ENCODE data around the gene HEXIM2. TPM values are rescaled to one million over a fixed set of nuclear protein-coding genes. Genes with fewer than 3 reads are reported as not detected.
A peak's percentile ranks its signal among the peaks of the same experiment; 100 is the strongest.

Gene HEXIM2
- total and polyA plus RNA-seq, 4 experiments from 2014 or later = 2.7 to 5.1 (median 2.8) TPM

DNA sequence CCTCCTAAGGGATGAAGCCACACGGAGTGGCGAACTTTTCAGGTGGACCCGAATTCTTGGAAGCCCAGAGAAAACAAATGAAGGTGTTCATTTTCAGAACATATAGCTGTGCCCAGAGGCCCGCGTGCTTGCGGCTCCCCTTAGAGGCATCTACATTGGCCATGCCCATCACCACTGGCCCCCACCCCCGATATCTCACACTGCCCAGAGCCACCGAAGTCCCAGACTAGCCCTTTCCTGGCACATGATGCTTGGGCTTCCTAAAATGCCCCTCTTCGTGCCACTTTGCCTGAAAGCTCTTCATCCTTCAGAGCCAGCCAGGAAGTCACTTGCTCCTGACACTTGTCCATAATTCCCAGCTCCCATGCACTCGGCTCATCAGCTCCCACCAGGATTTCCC lies 15.5 kb upstream of the HEXIM2 start:
- peak overlapping the region; percentile 15 to 100 (median 99) for H3K27ac Mint-ChIP-seq
- H3K36me3 ChIP-seq (ENCODE audit: insufficient read depth, low read length) = no peaks in the 10 kb centered on the region
- H3K9me3 Mint-ChIP-seq = peaks cover 0 to 17% (median 0%) of the 10 kb centered on the region in 8 donors
- no peak overlapping the region for H3K27ac ChIP-seq (ENCODE audit: low read depth, low read length)
- no peak overlapping the region for H3K4me3 ChIP-seq (ENCODE audit: low read length in 2 of 2)
- intact Hi-C loops (cut with micrococcal nuclease) = no loop called here
- H3K4me1 ChIP-seq (ENCODE audit: insufficient read depth, low read length) = peaks cover 53% of the 10 kb centered on the region
- H3K27me3 ChIP-seq (ENCODE audit: insufficient read depth, low read length) = no peaks in the 10 kb centered on the region
- ChIA-PET CTCF (ENCODE audit: partially characterized antibody) (interaction anchor here (1.1 to 22.4 kb wide), 3 partner anchors 11 to 53 kb away, joined by 3 to 552 read pairs (median 163); partner anchors contain the start of genes ACBD4, HEXIM2 and PLCD3), POLR2A (ENCODE audit: partially characterized antibody) (interaction anchor here (1.2 to 10.3 kb wide), 4 partner anchors 11 to 170 kb away, joined by 3 to 865 read pairs (median 92); partner anchors contain the start of genes ACBD4, FMNL1 and HEXIM2)
- H3K4me1 Mint-ChIP-seq = peaks cover 21 to 69% (median 46%) of the 10 kb centered on the region in 4 donors
- no peaks in the 10 kb centered on the region for H3K9me3 ChIP-seq (ENCODE audit: control insufficient read depth in 1 of 2, low read length in 2 of 2)
- peaks cover 0 to 25% of the 10 kb centered on the region in 2 donors for H3K36me3 Mint-ChIP-seq
- peaks cover 1 to 5% of the 10 kb centered on the region in 2 donors for H3K27me3 Mint-ChIP-seq
- peak overlapping the region; percentile 93 to 99 (median 96) for H3K4me3 Mint-ChIP-seq
- DNase-seq = peak in 1 of 5 donors; percentile 28

DNA sequence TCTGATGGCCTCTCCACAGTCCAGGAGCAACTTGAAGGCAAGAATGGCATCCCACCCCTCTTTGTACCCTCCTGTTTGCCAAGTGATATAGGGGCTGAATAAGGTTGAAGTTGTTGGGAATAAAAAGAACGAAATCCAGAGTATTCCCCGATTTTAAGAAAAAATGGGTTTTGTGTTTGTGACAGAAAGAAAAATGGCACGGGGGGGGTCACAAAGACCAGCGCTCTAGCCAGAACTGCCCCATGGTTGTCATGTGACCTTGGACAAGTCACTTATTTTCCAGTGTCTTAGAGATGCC lies 15.1 kb upstream of the HEXIM2 start:
- peak overlapping the region; percentile 98 to 100 (median 100) for H3K27ac Mint-ChIP-seq
- intact Hi-C loops (cut with micrococcal nuclease) = no loop called here
- peak overlapping the region; percentile 93 to 99 (median 96) for H3K4me3 Mint-ChIP-seq
- no peak for DNase-seq
- peak overlapping the region; percentile 58 to 95 for H3K4me3 ChIP-seq (ENCODE audit: low read length in 2 of 2)
- H3K27me3 Mint-ChIP-seq = peaks cover 1 to 5% of the 10 kb centered on the region in 2 donors
- H3K9me3 Mint-ChIP-seq = peaks cover 0 to 17% (median 0%) of the 10 kb centered on the region in 8 donors
- no peaks in the 10 kb centered on the region for H3K27me3 ChIP-seq (ENCODE audit: insufficient read depth, low read length)
- peaks cover 23 to 69% (median 45%) of the 10 kb centered on the region in 4 donors for H3K4me1 Mint-ChIP-seq
- no peak overlapping the region for H3K27ac ChIP-seq (ENCODE audit: low read depth, low read length)
- no peaks in the 10 kb centered on the region for H3K9me3 ChIP-seq (ENCODE audit: control insufficient read depth in 1 of 2, low read length in 2 of 2)
- ChIA-PET POLR2A (ENCODE audit: partially characterized antibody) (interaction anchor here (1.2 to 10.3 kb wide), 4 partner anchors 11 to 170 kb away, joined by 3 to 865 read pairs (median 92); partner anchors contain the start of genes ACBD4, FMNL1 and HEXIM2), CTCF (ENCODE audit: partially characterized antibody) (interaction anchor here (7.9 to 22.4 kb wide), 2 partner anchors 11 to 15 kb away, joined by 163 to 552 read pairs; partner anchors contain the start of genes ACBD4, HEXIM2 and PLCD3)
- peaks cover 0 to 25% of the 10 kb centered on the region in 2 donors for H3K36me3 Mint-ChIP-seq
- peaks cover 53% of the 10 kb centered on the region for H3K4me1 ChIP-seq (ENCODE audit: insufficient read depth, low read length)
- no peaks in the 10 kb centered on the region for H3K36me3 ChIP-seq (ENCODE audit: insufficient read depth, low read length)

DNA sequence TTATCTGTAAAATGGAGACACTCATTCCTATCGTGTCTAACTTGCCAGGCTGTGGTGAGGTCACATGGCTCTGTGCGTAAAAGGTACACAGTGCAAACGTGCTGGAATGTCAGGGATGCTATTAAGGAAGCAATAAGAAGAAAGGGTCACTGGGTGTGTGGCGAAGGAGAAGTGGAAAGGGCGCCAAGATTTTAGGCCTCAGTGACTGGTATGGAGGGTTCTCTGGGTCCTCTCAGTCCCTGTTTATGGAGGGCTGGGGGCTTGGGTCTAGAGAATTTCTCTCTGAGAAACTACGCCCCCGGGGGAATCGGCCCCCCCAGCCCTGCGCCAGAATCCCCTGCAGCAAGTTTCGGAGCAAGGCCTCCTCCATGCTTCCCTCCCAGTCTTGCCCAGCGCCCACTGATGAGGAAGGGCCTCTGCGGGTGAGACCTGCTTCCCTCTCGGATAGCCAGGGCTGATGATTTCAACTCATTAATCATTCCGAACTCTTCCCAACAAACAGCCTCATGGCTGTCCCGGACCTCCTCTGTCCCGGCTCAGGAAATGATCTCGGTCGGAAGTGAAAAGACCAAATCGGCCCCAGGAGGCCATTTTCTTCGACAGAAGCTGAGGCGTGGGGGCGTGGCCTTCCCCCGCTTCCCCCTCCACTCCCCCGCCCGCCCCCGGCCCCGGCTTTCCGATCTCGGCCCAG lies 14.6 kb upstream of the HEXIM2 start:
- peak overlapping the region; percentile 62 to 95 for H3K4me3 ChIP-seq (ENCODE audit: low read length in 2 of 2)
- Mint-ChIP-seq H3K9me3 (peaks cover 0 to 17% (median 0%) of the 10 kb centered on the region in 8 donors), H3K4me1 (peaks cover 26 to 67% (median 47%) of the 10 kb centered on the region in 4 donors), H3K4me3 (peak overlapping the region; percentile 93 to 99 (median 96)), H3K27me3 (peaks cover 1 to 5% of the 10 kb centered on the region in 2 donors), H3K27ac (peak overlapping the region; percentile 98 to 100 (median 100)), H3K36me3 (peaks cover 0 to 25% of the 10 kb centered on the region in 2 donors)
- H3K36me3 ChIP-seq (ENCODE audit: insufficient read depth, low read length) = no peaks in the 10 kb centered on the region
- intact Hi-C loops (cut with micrococcal nuclease) = no loop called here
- H3K9me3 ChIP-seq (ENCODE audit: control insufficient read depth in 1 of 2, low read length in 2 of 2) = no peaks in the 10 kb centered on the region
- DNase-seq = peak in 1 of 5 donors; percentile 76
- H3K4me1 ChIP-seq (ENCODE audit: insufficient read depth, low read length) = peaks cover 53% of the 10 kb centered on the region
- no peaks in the 10 kb centered on the region for H3K27me3 ChIP-seq (ENCODE audit: insufficient read depth, low read length)
- peak overlapping the region; percentile 85 for H3K27ac ChIP-seq (ENCODE audit: low read depth, low read length)
- POLR2A ChIA-PET (ENCODE audit: partially characterized antibody) = interaction anchor here (0.6 to 10.3 kb wide), 14 partner anchors 11 to 169 kb away, joined by 3 to 865 read pairs (median 30); partner anchors contain the start of genes ACBD4, DCAKD, FMNL1 and HEXIM2
- CTCF ChIA-PET (ENCODE audit: partially characterized antibody) = interaction anchor here (6.3 to 22.4 kb wide), 3 partner anchors 12 to 50 kb away, joined by 158 to 552 read pairs (median 163); partner anchors contain the start of genes ACBD4, HEXIM2 and PLCD3

DNA sequence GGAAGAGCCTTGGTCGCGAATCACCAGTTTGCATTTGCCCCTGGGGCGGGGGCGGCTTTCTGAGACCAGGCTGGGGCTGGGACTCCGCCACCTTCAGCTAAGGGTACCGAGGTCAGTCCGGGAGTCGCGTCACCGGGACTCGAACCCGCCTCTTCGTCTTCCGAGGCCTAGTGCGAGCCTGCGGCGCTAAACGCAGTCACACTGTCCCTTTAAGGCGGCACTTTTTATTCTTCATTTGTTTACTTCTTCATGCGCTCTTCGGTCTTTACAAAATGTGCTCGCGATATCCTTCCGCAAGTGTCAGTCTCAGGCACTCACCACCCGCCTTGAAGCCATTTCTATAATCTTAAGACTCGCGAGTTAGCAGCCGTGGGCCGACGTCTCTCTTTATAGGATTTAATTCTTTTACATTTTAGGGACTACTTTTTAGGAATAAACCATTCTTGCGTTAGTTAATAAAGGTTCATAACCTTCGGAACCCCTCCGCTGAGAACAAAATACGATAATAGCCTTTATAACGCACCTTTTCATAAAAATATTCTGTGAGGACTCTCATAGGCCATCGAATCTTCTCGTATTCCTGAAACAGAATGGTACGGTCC lies 14.0 kb upstream of the HEXIM2 start:
- Histone ChIP-seq H3K27ac (ENCODE audit: low read depth, low read length) (peak overlapping the region; percentile 85), H3K36me3 (ENCODE audit: insufficient read depth, low read length) (no peaks in the 10 kb centered on the region), H3K4me3 (ENCODE audit: low read length in 2 of 2) (peak overlapping the region; percentile 62 to 95), H3K27me3 (ENCODE audit: insufficient read depth, low read length) (no peaks in the 10 kb centered on the region), H3K9me3 (ENCODE audit: control insufficient read depth in 1 of 2, low read length in 2 of 2) (no peaks in the 10 kb centered on the region), H3K4me1 (ENCODE audit: insufficient read depth, low read length) (peaks cover 59% of the 10 kb centered on the region)
- H3K4me3 Mint-ChIP-seq = peak overlapping the region; percentile 93 to 99 (median 96)
- peaks cover 0 to 25% of the 10 kb centered on the region in 2 donors for H3K36me3 Mint-ChIP-seq
- peaks cover 0 to 17% (median 0%) of the 10 kb centered on the region in 8 donors for H3K9me3 Mint-ChIP-seq
- H3K4me1 Mint-ChIP-seq = peaks cover 26 to 66% (median 47%) of the 10 kb centered on the region in 4 donors
- DNase-seq = peak; percentile 83 to 89 (median 87)
- CTCF ChIA-PET (ENCODE audit: partially characterized antibody) = interaction anchor here (0.6 to 22.4 kb wide), 8 partner anchors 12 to 87 kb away, joined by 3 to 552 read pairs (median 6); partner anchors contain the start of genes ACBD4, HEXIM2, NMT1 and PLCD3
- peak overlapping the region; percentile 98 to 100 (median 100) for H3K27ac Mint-ChIP-seq
- intact Hi-C loops (cut with micrococcal nuclease) = loop anchor here (1.0 to 2.0 kb wide), 7 partner anchors 12 to 100 kb away; partner anchors contain the start of genes ACBD4, HEXIM2 and NMT1
- H3K27me3 Mint-ChIP-seq = peaks cover 1 to 5% of the 10 kb centered on the region in 2 donors
- POLR2A ChIA-PET (ENCODE audit: partially characterized antibody) = interaction anchor here (0.6 to 10.3 kb wide), 20 partner anchors 12 to 168 kb away, joined by 3 to 865 read pairs (median 11); partner anchors contain the start of genes ACBD4, DCAKD, FMNL1 and HEXIM2

DNA sequence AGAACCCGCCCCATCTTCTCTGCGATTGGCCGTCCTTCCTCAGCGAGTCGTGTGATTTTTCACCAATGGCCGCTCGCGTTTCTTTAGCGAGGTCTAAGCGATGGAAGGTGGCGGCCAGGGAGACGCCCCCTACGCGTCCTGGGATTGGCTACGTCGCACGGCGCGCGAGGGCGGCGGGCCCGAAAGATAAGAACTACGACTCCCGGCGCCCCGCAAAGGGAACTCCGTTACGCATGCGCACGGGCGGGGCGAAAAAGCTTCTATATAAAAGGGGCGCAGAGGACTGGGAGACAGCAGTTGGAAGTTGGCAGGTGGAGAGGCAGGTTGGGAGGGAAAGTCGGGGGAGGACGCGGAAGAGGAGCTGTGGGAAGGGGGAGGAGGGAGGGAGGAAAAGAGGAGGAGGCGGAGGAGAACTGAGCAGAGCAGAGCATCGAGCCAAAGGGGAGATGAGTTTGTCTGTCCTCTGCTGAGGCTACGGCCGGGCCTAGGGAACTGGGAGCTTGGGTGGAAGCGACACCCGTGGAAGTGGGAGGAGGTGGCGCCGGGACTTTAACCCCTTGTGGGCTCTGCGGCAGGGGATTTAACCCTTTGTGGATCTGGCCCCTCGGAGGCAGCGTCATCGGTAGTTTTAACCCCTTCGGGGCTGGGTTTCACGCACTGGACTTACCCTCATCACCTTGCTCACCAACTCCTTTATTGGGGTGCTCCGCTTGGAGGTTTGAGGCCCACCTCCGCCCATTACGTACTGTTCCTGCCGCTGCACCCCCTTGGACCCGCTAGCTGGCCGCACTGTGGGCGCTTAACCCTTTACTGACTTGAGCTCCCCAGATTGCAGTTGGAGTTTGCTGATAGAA lies 13.3 kb upstream of the HEXIM2 start, which contains the start of gene HEXIM1:
Gene HEXIM1 (plus strand): TSS at position 293 of the 854 bp plus-strand sequence. CDS start 716 bp downstream, outside the sequence.
- Histone ChIP-seq H3K27ac (ENCODE audit: low read depth, low read length) (peak within 1 kb of the TSS; percentile 88), H3K27me3 (ENCODE audit: insufficient read depth, low read length) (no peaks in the 10 kb centered on the region), H3K4me1 (ENCODE audit: insufficient read depth, low read length) (peaks cover 59% of the 10 kb centered on the region), H3K9me3 (ENCODE audit: control insufficient read depth in 1 of 2, low read length in 2 of 2) (no peaks in the 10 kb centered on the region), H3K4me3 (ENCODE audit: low read length in 2 of 2) (peak within 1 kb of the TSS; percentile 90 to 95), H3K36me3 (ENCODE audit: insufficient read depth, low read length) (no peaks in the 10 kb centered on the region)
- Mint-ChIP-seq H3K9me3 (peaks cover 0 to 17% (median 0%) of the 10 kb centered on the region in 8 donors), H3K4me3 (peak within 1 kb of the TSS; percentile 93 to 99 (median 96)), H3K4me1 (peaks cover 26 to 61% (median 44%) of the 10 kb centered on the region in 4 donors), H3K27ac (peak within 1 kb of the TSS; percentile 98 to 100 (median 100)), H3K36me3 (peaks cover 0 to 25% of the 10 kb centered on the region in 2 donors), H3K27me3 (peaks cover 1 to 5% of the 10 kb centered on the region in 2 donors)
- intact Hi-C loops (cut with micrococcal nuclease) = loop anchor here (1.0 to 2.0 kb wide), 7 partner anchors 13 to 99 kb away; partner anchors contain the start of genes ACBD4, HEXIM2 and NMT1
- CTCF ChIA-PET (ENCODE audit: partially characterized antibody) = interaction anchor here (0.6 to 22.4 kb wide), 14 partner anchors 13 to 122 kb away, joined by 3 to 552 read pairs (median 6); partner anchors contain the start of genes ACBD4, HEXIM2, NMT1 and PLCD3
- DNase-seq = peak; percentile 99 to 100 (median 99)
- POLR2A ChIA-PET (ENCODE audit: partially characterized antibody) = interaction anchor here (0.6 to 10.3 kb wide), 31 partner anchors 13 to 896 kb away, joined by 3 to 865 read pairs (median 6); partner anchors contain the start of genes ACBD4, DCAKD, FMNL1 and HEXIM2
